ENCODE data around the gene ZNF280C.
"Not testable (repeated sequence)": the region's sequence is repeated elsewhere in the genome, so short reads cannot be mapped to it uniquely, and the experiment has no call there.

ZNF280C gene

GRCh38 chrX:130268449-130269170 lies at the start of gene ZNF280C:
Gene ZNF280C, minus strand, starts transcription at chrX:130268899. Its CDS starts 8,450 bp downstream, at chrX:130260449.
- peak; percentile 93 for DNase-seq (ENCODE audit: low spot score)

- no peak for DNase-seq (ENCODE audit: low spot score)
Observed at GRCh38 chrX:130304587-130305368, 36.1 kb upstream of the ZNF280C start.

GRCh38 chrX:130301977-130302376 lies 33.3 kb upstream of the ZNF280C start:
- no peak for DNase-seq (ENCODE audit: low spot score)

- no peak for DNase-seq (ENCODE audit: low spot score)
Observed at GRCh38 chrX:130301405-130301804, 32.7 kb upstream of the ZNF280C start.

- no peak for DNase-seq (ENCODE audit: low spot score)
Observed at GRCh38 chrX:130300010-130300282, 31.2 kb upstream of the ZNF280C start.

- no peak for DNase-seq (ENCODE audit: low spot score)
Observed at GRCh38 chrX:130299279-130300009, 30.7 kb upstream of the ZNF280C start.

GRCh38 chrX:130296743-130297142 lies 28.0 kb upstream of the ZNF280C start:
- no peak for DNase-seq (ENCODE audit: low spot score)

GRCh38 chrX:130296297-130296678 lies 27.6 kb upstream of the ZNF280C start:
- DNase-seq (ENCODE audit: low spot score), result no peak

- DNase-seq (ENCODE audit: low spot score), result no peak
Observed at GRCh38 chrX:130295519-130296296, 27.0 kb upstream of the ZNF280C start.

GRCh38 chrX:130287071-130287770 lies 18.5 kb upstream of the ZNF280C start:
- DNase-seq (ENCODE audit: low spot score), result no peak

- DNase-seq (ENCODE audit: low spot score), result no peak
Observed at GRCh38 chrX:130285710-130286109, 17.0 kb upstream of the ZNF280C start.

- DNase-seq (ENCODE audit: low spot score), result no peak
Observed at GRCh38 chrX:130285069-130285620, 16.4 kb upstream of the ZNF280C start.

GRCh38 chrX:130282151-130282550 lies 13.5 kb upstream of the ZNF280C start:
- DNase-seq (ENCODE audit: low spot score), result no peak

- no peak for DNase-seq (ENCODE audit: low spot score)
Observed at GRCh38 chrX:130280901-130281300, 12.2 kb upstream of the ZNF280C start.

- not testable (repeated sequence) for DNase-seq (ENCODE audit: low spot score)
Observed at GRCh38 chrX:130272253-130272652, 3.6 kb upstream of the ZNF280C start.

- DNase-seq (ENCODE audit: low spot score), result not testable (repeated sequence)
Observed at GRCh38 chrX:130269391-130269790, 692 bp upstream of the ZNF280C start.

- DNase-seq (ENCODE audit: low spot score), result no peak
Observed at GRCh38 chrX:130267956-130268448, 697 bp downstream of the ZNF280C start.

- DNase-seq (ENCODE audit: low spot score), result no peak
Observed at GRCh38 chrX:130264573-130264972, 4.1 kb downstream of the ZNF280C start.

- DNase-seq (ENCODE audit: low spot score), result no peak
Observed at GRCh38 chrX:130263016-130263415, 5.7 kb downstream of the ZNF280C start.

- DNase-seq (ENCODE audit: low spot score), result no peak
Observed at GRCh38 chrX:130262231-130262630, 6.5 kb downstream of the ZNF280C start.

- DNase-seq (ENCODE audit: low spot score), result no peak
Observed at GRCh38 chrX:130261296-130261893, 7.3 kb downstream of the ZNF280C start.
